ENCODE data around the gene TAPBP. TPM values are rescaled to one million over a fixed set of nuclear protein-coding genes. Genes with fewer than 3 reads are reported as not detected.

TAPBP gene
- total and polyA plus RNA-seq, 9 of the 15 experiments (the other 6 are each of a cell fraction or from before 2014, with no cell fraction given): 5.6 to 74.0 (median 22.3) TPM

GRCh38 chr6:33297956-33298772 is 15.7 kb downstream of the TAPBP start (continued):
- TF ChIP-seq ERF (CRISPR knock-in tag; IDR thresholded peaks at IDR 0.05) (no peak; the same call in 1 of the 2 replicates), MXI1 (IDR thresholded peaks at IDR 0.05; ENCODE audit: low read depth, low read length) (peak; percentile 18; the same call in 1 of the 2 replicates), SRF (CRISPR knock-in tag; IDR thresholded peaks at IDR 0.05) (no peak), RFX1 (IDR thresholded peaks at IDR 0.05) (peak; percentile 80), RHOXF2B (CRISPR knock-in tag; conservative IDR thresholded peaks at IDR 0.05) (no peak), KAT8 (IDR thresholded peaks at IDR 0.05; ENCODE audit: low read depth) (no peak), ELF1 (tag; IDR thresholded peaks at IDR 0.05) (no peak), ZNF766 (CRISPR knock-in tag; conservative IDR thresholded peaks at IDR 0.05) (no peak), THRAP3 (IDR thresholded peaks at IDR 0.05; ENCODE audit: borderline replicate concordance) (no peak), ATF6 (CRISPR knock-in tag; IDR thresholded peaks at IDR 0.05) (no peak), THRB (CRISPR knock-in tag; conservative IDR thresholded peaks at IDR 0.05) (no peak), STAG1 (CRISPR knock-in tag; IDR thresholded peaks at IDR 0.05; ENCODE audit: borderline replicate concordance) (no peak), ZNF780A (CRISPR knock-in tag; IDR thresholded peaks at IDR 0.05) (no peak), PCBP1 (IDR thresholded peaks at IDR 0.05; ENCODE audit: low read depth, low read length, poor library complexity, severe bottlenecking) (no peak), KDM5B (IDR thresholded peaks at IDR 0.05; ENCODE audit: insufficient replicate concordance, low read depth, low read length) (no peak), PTTG1 (tag; IDR thresholded peaks at IDR 0.05; ENCODE audit: low read depth) (no peak), ZBTB17 (CRISPR knock-in tag; IDR thresholded peaks at IDR 0.05) (no peak), MBD2 (IDR thresholded peaks at IDR 0.05; ENCODE audit: borderline replicate concordance, low read depth) (no peak), PHF8 (IDR thresholded peaks at IDR 0.05; ENCODE audit: borderline replicate concordance, low read length) (peak; percentile 24; the same call in 1 of the 2 replicates), GATAD2B (IDR thresholded peaks at IDR 0.05; ENCODE audit: borderline replicate concordance) (no peak), ZNF586 (CRISPR knock-in tag; conservative IDR thresholded peaks at IDR 0.05) (no peak), MXD1 (CRISPR knock-in tag; IDR thresholded peaks at IDR 0.05; ENCODE audit: borderline replicate concordance, poor library complexity, severe bottlenecking) (no peak), ZNF551 (CRISPR knock-in tag; IDR thresholded peaks at IDR 0.05) (no peak), ZNF232 (CRISPR knock-in tag; IDR thresholded peaks at IDR 0.05) (no peak), NFIC (IDR thresholded peaks at IDR 0.05) (no peak), HOXB6 (CRISPR knock-in tag; IDR thresholded peaks at IDR 0.05; ENCODE audit: borderline replicate concordance) (no peak), ZNF830 (CRISPR knock-in tag; IDR thresholded peaks at IDR 0.05) (peak; percentile 86; the same call in 1 of the 2 replicates)

All from K562 (cell line).